Tibial nerve (tissue), 4 donors: ENCODE data around the gene GDI1. TPM values are rescaled to one million over a fixed set of nuclear protein-coding genes. Genes with fewer than 3 reads are reported as not detected.

Experiments used
- DNase-seq, 2 donors: peaks; one replicate each; pipeline ENCODE4 v3.0.0-alpha.2; 2019; ENCODE audit warnings: low spot score in 2 of 2
- H3K27ac ChIP-seq, 4 donors: fragments of 200-600 bp; sonication (generic) in 3 of 4; one replicate each; pipeline ENCODE4 v1.5.1; 2017 to 2019; ENCODE audit warnings: mild to moderate bottlenecking in 1 of 4
- H3K27me3 ChIP-seq, 2 donors: fragments of 200-600 bp; sonication (generic) in 1 of 2; one replicate each; pipeline versions ENCODE4 v1.5.1 to v1.6.0; 2017 to 2019
- H3K36me3 ChIP-seq, 3 donors: fragments of 200-600 bp; sonication (generic); one replicate each; pipeline ENCODE4 v1.5.1; 2018 to 2019
- H3K4me1 ChIP-seq, 4 donors: fragments of 200-600 bp; sonication (generic) in 3 of 4; one replicate each; pipeline ENCODE4 v1.5.1; 2017 to 2019
- H3K4me3 ChIP-seq, 4 donors: fragments of 200-600 bp; sonication (generic) in 3 of 4; one replicate each; pipeline ENCODE4 v1.5.1; 2017 to 2019; ENCODE audit warnings: mild to moderate bottlenecking in 1 of 4, moderate library complexity in 1 of 4
- H3K9me3 ChIP-seq, 4 donors: fragments of 200-600 bp; sonication (generic) in 3 of 4; one replicate each; pipeline ENCODE4 v1.5.1; 2017 to 2019
- EP300 ChIP-seq, 2 donors: sonication (generic); formaldehyde crosslinking; IDR thresholded peaks; one replicate each; pipeline ENCODE4 v1.6.1; 2017; ENCODE audit warnings: antibody characterized with exemption in 2 of 2, mild to moderate bottlenecking in 1 of 2
- POLR2A ChIP-seq, 2 donors: fragments of 450-650 bp; IDR thresholded peaks; one replicate each; pipeline ENCODE4 v1.6.1; 2017; ENCODE audit warnings: antibody characterized with exemption in 2 of 2, mild to moderate bottlenecking in 2 of 2, moderate library complexity in 2 of 2
- WGBS, 2 donors: methylation state at CpG; one replicate each; pipeline ENCODE4 v1.1.5; 2018; 5-methylcytosine and 5-hydroxymethylcytosine counted together
- total RNA-seq, 4 donors: library from RNA; depleted of rRNA; stranded (reverse); fragments of >200 nt; gene quantifications; one replicate each; pipeline ENCODE4 v1.1.0, GENCODE V29; 2016
- TF ChIP-seq, protein P1 (sequence below), 5 experiments: fragments of 200-600 bp in 3 of 5; fragments of 450-650 bp in 2 of 5; sonication (generic) in 3 of 5; IDR thresholded peaks; one replicate each; pipeline ENCODE4 v1.5.1; 2016 to 2019; ENCODE audit warnings: antibody characterized with exemption in 5 of 5, mild to moderate bottlenecking in 3 of 5, moderate library complexity in 2 of 5

The GDI1 gene
- total RNA-seq, 4 donors from 2014 or later: 114 to 179 (median 152) TPM

DNA sequence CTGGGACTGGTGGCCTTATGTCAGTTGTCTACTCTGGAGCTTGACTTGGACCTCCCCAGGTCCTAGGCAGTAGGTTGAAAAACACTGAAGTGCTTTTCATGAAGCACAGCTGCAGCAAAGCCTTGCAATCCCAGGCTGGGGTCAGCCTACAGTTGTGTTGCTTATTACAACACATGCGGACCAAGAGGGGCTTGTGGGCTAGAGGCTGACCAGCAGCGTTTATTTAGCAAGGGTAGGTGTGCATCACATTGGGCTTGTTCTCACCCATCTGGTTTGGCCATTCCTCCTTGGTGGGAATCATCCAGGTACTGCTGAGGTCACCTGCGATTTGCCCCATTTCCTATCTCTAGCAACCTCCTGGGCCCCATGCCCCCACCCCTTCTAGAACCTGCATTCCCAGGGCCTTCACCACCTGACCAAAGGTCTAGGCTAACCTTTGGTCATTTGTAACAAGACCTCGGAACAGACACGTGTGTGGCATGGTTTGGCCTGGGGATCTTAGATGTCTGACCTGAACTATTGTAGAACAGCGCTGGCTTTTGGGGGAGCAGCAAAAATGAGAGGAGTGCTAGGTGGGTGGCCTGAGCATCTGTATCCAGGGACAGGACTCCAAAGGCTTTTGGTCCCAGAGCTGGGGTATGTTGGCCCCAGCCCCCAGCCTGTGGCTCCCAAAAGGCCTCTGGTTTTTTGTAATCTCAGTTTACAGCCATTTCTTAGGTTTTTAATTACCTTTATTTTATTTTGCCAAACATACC is 35.7 kb upstream of the GDI1 start:
- Histone ChIP-seq H3K27ac (no peak overlapping the region), H3K9me3 (no peaks in the 10 kb centered on the region), H3K36me3 (peaks cover 0 to 23% (median 6%) of the 10 kb centered on the region in 3 donors), H3K4me1 (peaks cover 0 to 18% (median 0%) of the 10 kb centered on the region in 4 donors), H3K4me3 (no peak overlapping the region), H3K27me3 (no peaks in the 10 kb centered on the region)
- DNase-seq: no peak
- 49 to 68% methylated on average over 3 to 6 of the region's 6 CpGs for WGBS, 2 donors
- TF ChIP-seq, protein P1, sequence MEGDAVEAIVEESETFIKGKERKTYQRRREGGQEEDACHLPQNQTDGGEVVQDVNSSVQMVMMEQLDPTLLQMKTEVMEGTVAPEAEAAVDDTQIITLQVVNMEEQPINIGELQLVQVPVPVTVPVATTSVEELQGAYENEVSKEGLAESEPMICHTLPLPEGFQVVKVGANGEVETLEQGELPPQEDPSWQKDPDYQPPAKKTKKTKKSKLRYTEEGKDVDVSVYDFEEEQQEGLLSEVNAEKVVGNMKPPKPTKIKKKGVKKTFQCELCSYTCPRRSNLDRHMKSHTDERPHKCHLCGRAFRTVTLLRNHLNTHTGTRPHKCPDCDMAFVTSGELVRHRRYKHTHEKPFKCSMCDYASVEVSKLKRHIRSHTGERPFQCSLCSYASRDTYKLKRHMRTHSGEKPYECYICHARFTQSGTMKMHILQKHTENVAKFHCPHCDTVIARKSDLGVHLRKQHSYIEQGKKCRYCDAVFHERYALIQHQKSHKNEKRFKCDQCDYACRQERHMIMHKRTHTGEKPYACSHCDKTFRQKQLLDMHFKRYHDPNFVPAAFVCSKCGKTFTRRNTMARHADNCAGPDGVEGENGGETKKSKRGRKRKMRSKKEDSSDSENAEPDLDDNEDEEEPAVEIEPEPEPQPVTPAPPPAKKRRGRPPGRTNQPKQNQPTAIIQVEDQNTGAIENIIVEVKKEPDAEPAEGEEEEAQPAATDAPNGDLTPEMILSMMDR (IDR thresholded peaks at IDR 0.05): no peak
- TF ChIP-seq EP300 (IDR thresholded peaks at IDR 0.05): no peak
- TF ChIP-seq POLR2A (IDR thresholded peaks at IDR 0.05): no peak

DNA sequence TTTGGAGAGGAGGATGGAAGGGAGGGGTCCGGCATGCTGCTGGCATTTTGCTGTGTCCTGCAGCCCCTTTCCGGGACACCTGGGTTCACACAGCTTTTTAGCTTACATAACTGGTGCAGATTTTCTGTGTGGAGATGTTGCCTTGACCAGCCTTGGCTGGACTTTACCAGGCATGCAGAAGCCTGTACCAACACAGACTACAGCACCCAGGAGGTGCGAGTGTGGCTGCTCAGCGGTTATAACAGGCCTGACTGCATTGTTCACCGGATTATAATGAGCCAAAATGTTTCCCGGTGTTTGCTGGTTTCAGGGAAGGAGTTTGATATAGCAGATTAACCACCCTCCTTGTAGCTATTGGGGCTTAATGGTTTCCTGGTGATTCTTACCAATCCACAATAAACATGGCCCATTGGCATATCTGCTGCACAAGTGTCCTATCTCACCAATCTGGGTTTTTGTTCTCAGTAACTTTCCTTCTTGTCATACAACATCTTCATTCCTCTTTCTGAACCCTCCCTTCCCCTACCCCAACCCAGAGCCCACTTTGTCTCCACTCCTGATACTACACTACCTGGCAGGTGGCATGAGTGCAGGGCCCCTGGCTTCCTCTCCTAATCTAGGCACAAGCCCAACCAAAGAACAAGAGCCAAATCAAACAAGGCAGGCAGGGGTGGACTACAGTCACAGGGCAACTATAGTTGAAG is 34.9 kb upstream of the GDI1 start:
- 59 to 73% methylated on average over 5 to 6 of the region's 6 CpGs for WGBS, 2 donors
- Histone ChIP-seq H3K4me3 (no peak overlapping the region), H3K27ac (no peak overlapping the region)

DNA sequence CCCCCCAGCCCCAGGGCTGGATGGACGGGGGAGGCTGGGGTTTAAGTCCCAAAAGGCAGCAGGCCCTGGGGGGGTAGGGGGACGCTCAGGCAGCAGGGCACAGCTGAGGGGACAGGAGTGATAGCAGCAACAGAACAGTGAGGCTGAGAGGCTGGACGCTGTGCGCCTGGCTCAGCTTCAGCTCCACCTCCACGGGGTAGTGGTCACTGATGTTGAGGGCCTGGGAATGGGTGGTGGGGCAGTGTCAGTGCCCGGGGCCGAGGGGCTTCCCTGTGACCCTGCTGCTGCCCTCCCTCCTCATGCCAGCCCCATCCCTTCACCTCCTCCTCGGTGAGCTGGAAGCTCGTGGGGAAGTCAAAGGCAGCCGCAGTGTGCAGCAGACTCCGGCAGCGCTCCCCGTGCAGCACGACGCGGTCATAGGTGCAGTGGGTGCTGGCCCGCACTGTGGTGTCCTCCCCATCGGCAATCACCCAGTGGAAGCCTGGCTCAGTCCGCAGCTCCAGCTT is 34.3 kb upstream of the GDI1 start:
- H3K9me3 ChIP-seq: no peaks in the 10 kb centered on the region
- 71 to 79% methylated on average over 14 to 19 of the region's 19 CpGs for WGBS, 2 donors
- peaks cover 0 to 18% (median 0%) of the 10 kb centered on the region in 4 donors for H3K4me1 ChIP-seq
- H3K27me3 ChIP-seq: no peaks in the 10 kb centered on the region
- H3K4me3 ChIP-seq: no peak overlapping the region
- no peak overlapping the region for H3K27ac ChIP-seq
- TF ChIP-seq POLR2A (IDR thresholded peaks at IDR 0.05): no peak
- no peak for TF ChIP-seq EP300 (IDR thresholded peaks at IDR 0.05)
- TF ChIP-seq, protein P1 (IDR thresholded peaks at IDR 0.05): no peak
- no peak for DNase-seq
- peaks cover 0 to 23% (median 6%) of the 10 kb centered on the region in 3 donors for H3K36me3 ChIP-seq

More for the DNA sequence above, 34.9 kb upstream of the GDI1 start:
- Histone ChIP-seq H3K4me1 (peaks cover 0 to 18% (median 0%) of the 10 kb centered on the region in 4 donors), H3K9me3 (no peaks in the 10 kb centered on the region), H3K27me3 (no peaks in the 10 kb centered on the region), H3K36me3 (peaks cover 0 to 23% (median 6%) of the 10 kb centered on the region in 3 donors)
- no peak for DNase-seq
- TF ChIP-seq, protein P1 (IDR thresholded peaks at IDR 0.05): no peak
- TF ChIP-seq POLR2A (IDR thresholded peaks at IDR 0.05) (no peak), EP300 (IDR thresholded peaks at IDR 0.05) (no peak)

DNA sequence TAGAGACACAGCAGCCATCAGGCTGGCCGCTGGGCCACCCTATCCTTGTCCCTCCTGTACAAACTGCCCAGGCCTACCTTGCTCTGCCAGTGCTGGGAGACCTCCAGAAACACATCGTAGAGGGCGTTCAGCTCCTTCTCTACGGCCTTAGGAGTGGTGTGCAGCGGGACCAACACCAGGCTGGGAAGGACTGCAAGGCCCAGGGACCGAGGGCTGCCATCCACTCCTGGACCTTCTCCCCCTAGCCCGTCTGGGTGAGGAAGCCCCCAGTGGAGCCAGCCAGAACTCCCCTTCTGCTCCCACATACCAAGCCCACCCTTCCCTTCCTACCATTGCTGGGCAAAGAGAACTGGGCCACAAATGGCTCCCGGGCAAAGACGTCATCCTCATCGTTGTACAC is 33.8 kb upstream of the GDI1 start:
- 73% methylated on average over 10 of the region's 10 CpGs; no CpG with 5 or more reads in 1 of the 2 donors for WGBS, 2 donors
- Histone ChIP-seq H3K27me3 (no peaks in the 10 kb centered on the region), H3K27ac (no peak overlapping the region), H3K4me3 (no peak overlapping the region), H3K9me3 (no peaks in the 10 kb centered on the region), H3K36me3 (peaks cover 0 to 23% (median 6%) of the 10 kb centered on the region in 3 donors), H3K4me1 (peaks cover 0 to 22% (median 0%) of the 10 kb centered on the region in 4 donors)
- no peak for TF ChIP-seq EP300 (IDR thresholded peaks at IDR 0.05)
- TF ChIP-seq, protein P1 (IDR thresholded peaks at IDR 0.05): no peak
- TF ChIP-seq POLR2A (IDR thresholded peaks at IDR 0.05): no peak
- DNase-seq: no peak
